ENCODE measurements around the gene FMO1.

GRCh38 chr1:171254859-171255258, 6.6 kb downstream of the FMO1 start:
- no peak for TF ChIP-seq CTCF (IDR thresholded peaks at IDR 0.05; ENCODE audit: low read length)
- TF ChIP-seq EZH2 (IDR thresholded peaks at IDR 0.05; ENCODE audit: borderline replicate concordance, low read length), result no peak
